Neural cell (in vitro differentiated cells): ENCODE measurements around the gene UBA1. TPM values are rescaled to one million over a fixed set of nuclear protein-coding genes. Genes with fewer than 3 reads are reported as not detected.

ENCODE experiments used
- H2AFZ ChIP-seq: fragments of 200-600, 300-800 bp; sonication (generic), shearing (Covaris generic); 2 replicates; pipeline ENCODE4 v1.6.0; 2014; ENCODE audit warnings: low read depth, mild to moderate bottlenecking, antibody characterized with exemption, low read length, moderate library complexity
- H3F3A ChIP-seq: fragments of 200-600 bp; shearing (Covaris generic); 2 replicates; pipeline ENCODE4 v1.6.1; 2016; ENCODE audit warnings: mild to moderate bottlenecking, moderate library complexity, mixed read lengths, antibody characterized with exemption, low read length; ENCODE audit not compliant: insufficient read depth, poor library complexity, severe bottlenecking
- H3K27ac ChIP-seq: fragments of 200-600, 300-800 bp; sonication (generic), shearing (Covaris generic); 2 replicates; pipeline ENCODE4 v1.5.1; 2014; ENCODE audit warnings: mild to moderate bottlenecking, low read length, moderate library complexity
- H3K27me3 ChIP-seq: fragments of 300-800, 200-600 bp; sonication (generic), shearing (Covaris generic); 2 replicates; pipeline ENCODE4 v1.6.0; 2014; ENCODE audit warnings: mild to moderate bottlenecking, low read depth, low read length, moderate library complexity; ENCODE audit not compliant: insufficient read depth
- H3K36me3 ChIP-seq: fragments of 300-800, 200-600 bp; sonication (generic), shearing (Covaris generic); 2 replicates; pipeline ENCODE4 v1.5.1; 2014; ENCODE audit warnings: mild to moderate bottlenecking, antibody characterized with exemption, low read length, moderate library complexity; ENCODE audit not compliant: insufficient read depth
- H3K4me2 ChIP-seq: fragments of 300-800, 200-600 bp; sonication (generic), shearing (Covaris generic); 2 replicates; pipeline ENCODE4 v1.6.0; 2014; ENCODE audit warnings: mild to moderate bottlenecking, low read length
- H3K4me3 ChIP-seq: fragments of 300-800, 200-600 bp; sonication (generic), shearing (Covaris generic); 2 replicates; pipeline ENCODE4 v1.5.1; 2014; ENCODE audit warnings: mild to moderate bottlenecking, low read length, moderate library complexity
- H3K79me2 ChIP-seq: fragments of 200-600 bp; shearing (Covaris generic); replicated peaks from 2 replicates; pipeline ENCODE4 v1.6.0; 2014; ENCODE audit warnings: mild to moderate bottlenecking, low read length, moderate library complexity; ENCODE audit not compliant: insufficient read depth
- H3K9ac ChIP-seq: fragments of 300-800, 200-600 bp; sonication (generic), shearing (Covaris generic); 2 replicates; pipeline ENCODE4 v1.6.1; 2016; ENCODE audit warnings: mild to moderate bottlenecking, low read length, mixed read lengths
- H3K9me2 ChIP-seq: fragments of 200-600 bp; shearing (Covaris generic); 2 replicates; pipeline ENCODE4 v1.6.1; 2016; ENCODE audit warnings: mild to moderate bottlenecking, low read length, mixed read lengths; ENCODE audit not compliant: insufficient read depth
- H3K9me3 ChIP-seq: fragments of 200-600, 300-800 bp; sonication (generic), shearing (Covaris generic); 2 replicates; pipeline ENCODE4 v1.6.1; 2016; ENCODE audit warnings: mild to moderate bottlenecking, mixed run types, low read length, moderate library complexity, mixed read lengths
- H4K20me1 ChIP-seq: fragments of 200-600 bp; shearing (Covaris generic); 2 replicates; pipeline ENCODE4 v1.6.1; 2016; ENCODE audit warnings: mild to moderate bottlenecking, mixed run types; ENCODE audit not compliant: insufficient read depth
- EP300 ChIP-seq: fragments of 450-650 bp; conservative IDR thresholded peaks from 2 replicates; pipeline ENCODE4 v1.6.1; 2014; ENCODE audit warnings: antibody characterized with exemption, mild to moderate bottlenecking, moderate library complexity; ENCODE audit not compliant: poor library complexity, severe bottlenecking
- EZH2 ChIP-seq: fragments of 200-600, 300-800 bp; shearing (Covaris generic), sonication (generic); IDR thresholded peaks from 2 replicates; pipeline ENCODE4 v1.6.1; 2014; ENCODE audit warnings: antibody characterized with exemption, low read length, borderline replicate concordance, mild to moderate bottlenecking; ENCODE audit not compliant: insufficient read depth, poor library complexity, severe bottlenecking
- MXI1 ChIP-seq: fragments of 450-650 bp; conservative IDR thresholded peaks from 2 replicates; pipeline ENCODE4 v1.6.1; 2014; ENCODE audit warnings: antibody characterized with exemption, mild to moderate bottlenecking; ENCODE audit not compliant: poor library complexity, severe bottlenecking
- POLR2AphosphoS5 ChIP-seq: IDR thresholded peaks from 2 replicates; pipeline ENCODE4 v1.6.1; 2012
- RAD21 ChIP-seq: fragments of 450-650 bp; conservative IDR thresholded peaks from 2 replicates; pipeline ENCODE4 v1.6.1; 2014; ENCODE audit warnings: antibody characterized with exemption, mild to moderate bottlenecking, moderate library complexity
- REST ChIP-seq: IDR thresholded peaks from 2 replicates; pipeline ENCODE4 v1.6.1; 2012; ENCODE audit warnings: borderline replicate concordance
- SMC3 ChIP-seq: fragments of 450-650 bp; conservative IDR thresholded peaks from 2 replicates; pipeline ENCODE4 v1.6.1; 2014; ENCODE audit warnings: antibody characterized with exemption, mild to moderate bottlenecking, moderate library complexity; ENCODE audit not compliant: poor library complexity
- TAF1 ChIP-seq: IDR thresholded peaks from 2 replicates; pipeline ENCODE4 v1.6.1; 2012; ENCODE audit warnings: low read depth
- polyA plus RNA-seq: library from polyadenylated mRNA; depleted of rRNA; stranded (reverse); fragments of >200 nt; gene quantifications from 2 replicates; pipeline ENCODE4 v1.2.3, GENCODE V29; 2014
- TF ChIP-seq, protein P1 (sequence below): fragments of 450-650 bp; IDR thresholded peaks from 2 replicates; pipeline ENCODE4 v1.5.1; 2014; ENCODE audit warnings: antibody characterized with exemption, mild to moderate bottlenecking, moderate library complexity; ENCODE audit not compliant: poor library complexity, severe bottlenecking

The UBA1 gene
- polyA plus RNA-seq, 1 donor from 2014 or later = 132 TPM

DNA sequence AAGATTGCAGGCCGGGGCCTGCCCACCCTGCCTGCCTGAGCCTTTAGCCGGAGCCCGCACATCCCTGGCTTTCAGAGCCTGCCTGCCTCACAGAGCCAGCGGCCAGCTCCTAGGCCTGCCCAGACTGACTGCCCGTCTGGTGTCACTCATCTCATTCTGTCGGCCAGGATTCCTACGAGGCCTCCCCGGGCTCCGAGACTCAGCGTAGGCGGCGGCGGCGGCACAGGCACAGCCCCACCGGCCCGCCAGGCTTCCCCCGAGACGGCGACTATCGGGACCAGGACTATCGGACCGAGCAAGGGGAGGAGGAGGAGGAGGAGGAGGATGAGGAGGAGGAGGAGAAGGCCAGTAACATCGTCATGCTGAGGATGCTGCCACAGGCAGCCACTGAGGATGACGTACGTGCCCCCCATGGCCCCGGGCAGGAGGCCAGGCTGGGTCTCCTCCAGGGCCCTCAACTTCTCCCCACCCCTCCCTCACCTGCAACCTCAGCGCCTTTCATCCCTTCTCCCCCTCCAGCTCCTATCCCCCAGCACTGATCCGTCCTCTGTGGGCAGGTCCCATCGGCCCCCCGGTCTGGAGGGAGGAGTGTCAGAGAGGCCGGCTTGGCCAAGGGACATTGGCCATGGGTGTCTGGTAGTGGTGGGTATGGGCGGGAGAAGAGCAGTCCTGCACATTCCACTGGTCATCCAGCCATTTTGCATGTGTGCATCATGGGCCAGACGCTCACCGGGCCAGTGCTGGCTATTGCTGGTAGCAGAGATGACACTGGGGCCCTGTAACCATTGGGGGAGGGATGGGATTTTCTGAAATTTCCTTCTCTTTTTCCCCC, 22.6 kb upstream of the UBA1 start:
- Histone ChIP-seq H3K4me3 (no peak overlapping the region), H3K79me2 (no peaks in the 10 kb centered on the region), H3F3A (no peaks in the 10 kb centered on the region), H3K27ac (no peak overlapping the region), H4K20me1 (no peaks in the 10 kb centered on the region), H3K9ac (no peak overlapping the region), H3K27me3 (no peaks in the 10 kb centered on the region), H3K9me2 (no peaks in the 10 kb centered on the region), H3K36me3 (no peaks in the 10 kb centered on the region), H3K4me2 (no peak overlapping the region), H3K9me3 (no peaks in the 10 kb centered on the region), H2AFZ (no peak overlapping the region)
- TF ChIP-seq, protein P1, sequence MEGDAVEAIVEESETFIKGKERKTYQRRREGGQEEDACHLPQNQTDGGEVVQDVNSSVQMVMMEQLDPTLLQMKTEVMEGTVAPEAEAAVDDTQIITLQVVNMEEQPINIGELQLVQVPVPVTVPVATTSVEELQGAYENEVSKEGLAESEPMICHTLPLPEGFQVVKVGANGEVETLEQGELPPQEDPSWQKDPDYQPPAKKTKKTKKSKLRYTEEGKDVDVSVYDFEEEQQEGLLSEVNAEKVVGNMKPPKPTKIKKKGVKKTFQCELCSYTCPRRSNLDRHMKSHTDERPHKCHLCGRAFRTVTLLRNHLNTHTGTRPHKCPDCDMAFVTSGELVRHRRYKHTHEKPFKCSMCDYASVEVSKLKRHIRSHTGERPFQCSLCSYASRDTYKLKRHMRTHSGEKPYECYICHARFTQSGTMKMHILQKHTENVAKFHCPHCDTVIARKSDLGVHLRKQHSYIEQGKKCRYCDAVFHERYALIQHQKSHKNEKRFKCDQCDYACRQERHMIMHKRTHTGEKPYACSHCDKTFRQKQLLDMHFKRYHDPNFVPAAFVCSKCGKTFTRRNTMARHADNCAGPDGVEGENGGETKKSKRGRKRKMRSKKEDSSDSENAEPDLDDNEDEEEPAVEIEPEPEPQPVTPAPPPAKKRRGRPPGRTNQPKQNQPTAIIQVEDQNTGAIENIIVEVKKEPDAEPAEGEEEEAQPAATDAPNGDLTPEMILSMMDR = no peak
- TF ChIP-seq EZH2 = no peak
- TF ChIP-seq POLR2AphosphoS5 = no peak
- TF ChIP-seq SMC3 = no peak
- TF ChIP-seq REST = no peak

- no peaks in the 10 kb centered on the region for H3K36me3 ChIP-seq
- no peak overlapping the region for H3K4me2 ChIP-seq
- TF ChIP-seq RAD21 = no peak
- no peak for TF ChIP-seq MXI1
- no peak for TF ChIP-seq EZH2
- TF ChIP-seq, protein P1 = no peak
- no peak for TF ChIP-seq POLR2AphosphoS5
- no peak for TF ChIP-seq SMC3
- no peak for TF ChIP-seq EP300
- no peak for TF ChIP-seq REST
- no peak for TF ChIP-seq TAF1
- no peak overlapping the region for H3K9ac ChIP-seq
- H3F3A ChIP-seq = no peaks in the 10 kb centered on the region
- no peaks in the 10 kb centered on the region for H4K20me1 ChIP-seq
- H3K4me3 ChIP-seq = no peak overlapping the region
- no peak overlapping the region for H2AFZ ChIP-seq
- H3K9me3 ChIP-seq = no peaks in the 10 kb centered on the region
- H3K79me2 ChIP-seq = no peaks in the 10 kb centered on the region
- no peaks in the 10 kb centered on the region for H3K27me3 ChIP-seq
- H3K9me2 ChIP-seq = no peaks in the 10 kb centered on the region
- no peak overlapping the region for H3K27ac ChIP-seq
These were observed 21.6 kb upstream of the UBA1 start for GRCh38 chrX:47171996-47172395.
